ENCODE results near the gene OR2V2.

OR2V2 gene

DNA sequence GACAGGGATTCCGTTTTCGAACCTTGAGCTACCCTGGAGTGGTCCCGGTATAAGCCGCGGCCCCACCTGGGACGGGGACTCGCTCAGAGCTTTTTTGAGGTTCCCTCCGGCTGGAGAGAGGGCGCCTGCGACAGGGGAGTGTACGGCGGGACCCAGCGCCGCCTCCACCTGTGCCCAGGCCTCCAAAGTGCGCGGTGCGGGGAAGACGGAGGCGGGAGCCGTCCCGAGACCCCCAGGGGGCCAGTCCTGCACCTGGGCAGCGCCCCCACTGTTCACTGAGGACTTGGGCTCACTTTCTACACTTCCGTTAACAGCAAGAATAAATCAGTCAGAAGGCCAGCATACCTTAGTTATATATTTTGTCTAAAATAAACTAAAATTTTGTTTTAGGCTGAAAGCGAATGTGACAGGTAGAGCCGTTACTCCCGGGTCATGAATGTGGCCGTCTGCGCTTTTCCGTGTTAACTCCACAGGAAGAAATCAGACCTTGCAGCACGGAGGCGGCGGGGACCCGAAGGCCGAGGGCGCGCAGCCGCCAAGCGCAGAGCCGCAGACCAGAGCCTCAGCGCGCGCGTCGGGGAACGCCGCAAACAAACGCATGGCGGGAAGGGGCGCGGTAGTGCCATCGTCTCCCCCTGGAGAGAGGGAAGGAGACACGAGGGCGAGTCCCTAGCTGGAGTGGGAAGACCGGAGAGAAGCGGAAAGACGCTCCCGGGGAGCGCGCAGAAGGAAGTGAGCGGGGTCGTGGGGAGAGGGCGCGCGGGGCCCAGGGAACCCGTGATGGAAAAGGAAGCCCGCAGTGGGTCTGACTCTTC, 43.5 kb downstream of the OR2V2 start:
- DNase-seq (ENCODE audit: low read depth), result no peak

DNA sequence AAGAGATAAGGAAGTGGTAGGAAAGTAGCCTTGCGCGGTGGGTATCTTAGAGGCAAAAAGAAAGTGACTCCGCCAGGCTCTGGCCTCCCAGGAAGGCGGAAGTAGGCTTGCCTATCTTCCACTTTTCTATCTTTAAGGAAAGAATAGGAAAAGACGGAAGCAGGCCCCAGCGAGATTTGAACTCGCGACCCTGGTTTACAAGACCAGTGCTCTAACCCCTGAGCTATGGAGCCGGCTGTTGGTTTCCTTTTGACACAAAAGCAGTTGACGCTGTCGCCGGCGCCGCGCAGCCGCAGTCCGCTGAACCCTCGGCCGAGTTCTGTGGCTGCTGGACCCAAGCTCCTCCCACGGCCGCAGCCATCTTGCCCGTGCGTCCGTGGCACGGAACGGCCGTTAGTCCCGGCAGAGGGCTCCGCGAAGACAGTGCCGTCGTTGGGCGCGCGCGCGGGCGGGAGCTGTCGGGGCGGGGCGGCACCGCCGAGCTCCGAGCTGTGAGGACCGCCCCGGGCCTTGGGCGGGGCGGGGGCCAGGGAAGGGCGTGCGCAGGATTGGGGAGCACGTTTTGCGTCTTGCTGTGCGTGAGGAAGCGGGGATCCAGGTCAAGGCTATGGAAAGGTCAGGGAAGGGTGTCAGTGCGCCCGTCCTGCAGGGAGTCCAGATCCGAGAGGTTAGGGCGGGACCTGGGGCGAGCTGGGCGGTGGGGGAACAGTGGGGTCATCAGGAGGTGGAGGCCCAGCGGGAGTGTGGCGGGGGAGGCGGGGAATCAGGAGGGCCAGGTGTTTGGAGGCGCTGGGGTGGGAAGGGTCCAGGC, 44.3 kb downstream of the OR2V2 start:
- peak; percentile 72 for DNase-seq (ENCODE audit: low read depth)

DNA sequence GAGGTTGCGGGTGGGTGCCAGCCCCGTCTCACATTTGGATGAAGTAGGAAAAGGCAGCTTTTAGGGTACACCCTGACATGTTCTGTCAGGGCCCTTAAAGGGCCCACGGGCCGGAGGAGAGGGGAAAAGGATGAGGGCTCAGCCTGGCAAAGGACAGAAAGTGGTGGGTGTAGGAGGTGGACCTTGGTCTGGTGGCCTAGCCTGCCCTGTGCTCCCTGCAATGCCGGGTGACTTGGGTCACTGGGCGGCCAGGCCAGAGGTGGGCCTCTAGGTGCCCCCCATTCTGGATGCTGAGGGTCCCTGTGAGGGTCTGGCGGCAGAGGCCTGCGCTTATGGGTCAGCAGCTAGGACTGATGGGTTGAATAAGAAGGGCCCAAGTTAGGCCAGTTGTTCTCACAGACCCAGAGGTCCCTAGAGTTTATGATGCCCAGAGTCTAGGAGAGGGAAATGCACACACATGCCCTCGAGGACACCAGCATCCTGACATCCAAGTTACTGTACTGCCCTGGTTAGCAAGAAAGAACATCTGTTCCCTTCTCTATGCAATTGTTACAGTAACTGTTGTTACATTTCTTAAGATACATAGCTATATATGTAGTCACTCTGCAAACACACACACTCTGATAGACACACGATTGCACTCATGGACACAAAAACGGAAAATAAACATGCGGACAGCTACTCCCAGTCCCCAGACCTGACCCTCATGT, 45.1 kb downstream of the OR2V2 start:
- no peak for DNase-seq (ENCODE audit: low read depth)

DNA sequence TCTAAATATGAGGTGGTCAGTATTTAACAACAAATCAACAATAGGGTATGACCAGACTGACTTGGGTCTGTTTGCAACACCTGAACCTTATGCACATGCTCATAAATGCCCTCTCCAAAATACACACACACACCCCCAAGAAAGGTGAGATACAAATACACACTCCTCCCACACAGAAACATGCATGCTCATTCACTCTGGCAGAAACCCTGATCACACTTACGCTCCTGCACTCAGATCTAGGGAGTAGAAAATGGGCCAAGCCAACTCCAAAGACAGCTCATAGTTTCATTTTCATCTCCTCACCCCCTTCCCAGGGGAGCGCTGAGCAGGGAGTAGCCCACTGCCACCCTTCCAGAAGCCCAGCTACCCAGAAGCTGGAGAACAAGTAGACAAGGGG, 46.3 kb downstream of the OR2V2 start:
- DNase-seq (ENCODE audit: low read depth), result no peak

DNA sequence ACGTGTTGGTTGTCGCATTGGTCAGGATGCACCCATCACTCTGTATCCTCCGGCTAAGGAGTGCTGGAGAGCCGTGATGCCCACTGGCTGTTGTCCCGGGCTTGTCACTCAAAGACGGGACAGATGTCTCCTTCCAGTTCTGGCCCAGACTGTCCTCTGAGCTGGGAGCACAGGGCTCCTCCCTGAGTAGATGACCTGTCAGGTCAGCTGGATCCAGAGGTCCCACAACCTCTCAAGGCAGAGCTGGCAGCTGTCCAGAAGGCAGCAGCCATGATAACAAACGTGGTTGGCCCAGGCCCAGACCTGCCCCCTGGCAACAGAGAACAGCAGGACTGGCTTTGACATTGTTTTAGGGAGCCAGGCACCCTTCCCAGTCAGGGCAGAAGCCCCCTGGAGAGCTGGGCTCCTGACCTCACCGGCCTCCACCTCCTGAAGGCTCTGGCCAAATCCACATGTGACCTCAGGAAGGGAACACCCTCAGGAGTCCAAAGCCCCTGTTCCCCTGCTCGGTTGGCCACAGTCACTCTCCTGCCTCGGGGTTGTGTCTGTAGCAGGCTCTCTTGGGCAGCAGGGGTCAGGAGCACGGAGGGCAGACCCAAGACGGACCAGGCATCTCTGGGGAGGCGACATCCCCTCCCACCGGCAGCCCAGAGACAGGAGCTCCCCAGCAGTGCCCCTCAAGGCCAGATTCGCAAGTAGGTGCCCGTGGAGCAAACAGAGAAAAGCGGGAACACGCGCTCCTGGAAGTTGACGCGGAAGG, 47.3 kb downstream of the OR2V2 start:
- DNase-seq (ENCODE audit: low read depth), result no peak

DNA sequence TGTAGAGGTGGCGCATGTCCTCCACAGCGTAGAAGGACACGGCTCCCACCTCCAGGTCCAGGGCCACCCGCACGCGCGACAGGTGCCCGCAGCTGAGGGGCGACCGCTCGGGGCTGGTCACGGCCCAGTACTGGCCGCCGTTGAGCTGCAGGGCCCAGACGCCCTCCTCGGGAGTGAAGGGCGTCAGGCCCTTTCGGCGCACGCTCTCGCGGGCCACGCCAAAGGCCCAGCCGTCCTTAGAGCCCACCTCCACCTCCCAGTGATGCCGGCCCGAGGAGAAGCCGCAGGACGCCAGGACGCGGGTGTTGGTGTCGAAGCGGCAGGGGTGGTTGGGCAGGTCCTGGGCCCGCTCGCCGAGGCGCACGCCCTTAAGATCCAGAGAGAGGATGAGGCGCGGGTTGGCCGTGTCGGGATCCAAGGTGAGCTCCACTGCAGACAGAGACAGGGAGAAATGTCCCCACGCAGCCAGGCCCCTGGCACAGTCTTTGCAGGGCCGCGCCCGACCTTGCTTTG, 47.9 kb downstream of the OR2V2 start:
- no peak for DNase-seq (ENCODE audit: low read depth)

DNA sequence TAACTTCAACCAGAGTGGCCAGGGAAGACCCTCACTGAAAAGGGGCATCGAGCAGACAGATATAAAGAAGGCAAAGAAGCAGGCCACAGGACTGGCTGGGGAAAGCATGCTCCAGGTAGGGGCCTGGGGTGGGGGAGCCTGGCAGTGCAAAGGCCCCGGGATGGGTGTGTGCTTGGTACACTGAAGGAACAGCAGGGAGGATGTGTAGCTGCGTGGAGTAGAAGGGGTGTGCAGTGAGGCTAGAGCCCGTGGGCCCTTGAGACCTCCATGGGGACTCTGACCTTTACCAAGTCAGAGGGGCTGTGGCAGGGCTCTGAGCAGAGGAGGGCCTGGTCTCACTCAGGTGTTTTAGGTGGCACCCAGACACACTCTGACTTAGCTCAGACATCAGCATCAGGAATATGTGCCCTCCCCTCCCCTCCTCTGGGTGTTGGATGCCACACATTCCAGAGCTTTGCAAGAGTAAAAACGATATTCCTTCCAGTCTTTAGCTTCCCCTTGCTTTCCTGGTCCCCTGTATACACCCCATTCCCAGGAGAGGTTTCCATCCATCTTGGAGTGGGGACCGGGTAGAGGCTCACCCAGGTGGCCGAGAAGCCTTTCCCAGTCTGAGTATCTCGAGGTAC, 50.1 kb downstream of the OR2V2 start:
- DNase-seq (ENCODE audit: low read depth), result no peak

DNA sequence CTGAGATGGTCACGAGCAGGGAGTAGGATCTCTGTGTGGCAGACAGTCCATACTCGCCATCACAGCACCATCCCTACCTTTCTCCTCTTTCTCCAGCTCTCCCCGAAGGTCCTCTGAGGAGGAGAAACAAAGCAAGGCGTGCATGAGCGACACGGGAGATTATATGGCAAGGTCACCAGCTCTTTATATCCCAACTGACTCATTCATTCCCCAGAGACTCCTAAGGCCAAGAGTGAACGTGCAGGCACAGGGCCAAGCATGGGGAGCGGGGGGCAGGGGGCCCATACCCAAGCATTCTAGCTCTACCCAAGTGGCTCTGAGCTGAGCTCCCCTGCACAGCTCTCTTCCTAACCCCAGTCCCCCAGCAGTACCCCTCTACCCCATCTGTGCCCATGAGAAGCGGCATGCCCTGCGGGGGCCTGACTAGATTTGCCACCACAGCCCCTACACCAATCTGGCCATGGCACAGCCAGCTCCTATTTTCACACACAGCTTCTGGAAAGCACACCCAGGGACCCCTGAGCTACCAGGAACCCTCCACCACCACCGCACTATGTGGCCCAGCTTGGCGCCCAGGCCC, 50.8 kb downstream of the OR2V2 start:
- DNase-seq (ENCODE audit: low read depth), result no peak

DNA sequence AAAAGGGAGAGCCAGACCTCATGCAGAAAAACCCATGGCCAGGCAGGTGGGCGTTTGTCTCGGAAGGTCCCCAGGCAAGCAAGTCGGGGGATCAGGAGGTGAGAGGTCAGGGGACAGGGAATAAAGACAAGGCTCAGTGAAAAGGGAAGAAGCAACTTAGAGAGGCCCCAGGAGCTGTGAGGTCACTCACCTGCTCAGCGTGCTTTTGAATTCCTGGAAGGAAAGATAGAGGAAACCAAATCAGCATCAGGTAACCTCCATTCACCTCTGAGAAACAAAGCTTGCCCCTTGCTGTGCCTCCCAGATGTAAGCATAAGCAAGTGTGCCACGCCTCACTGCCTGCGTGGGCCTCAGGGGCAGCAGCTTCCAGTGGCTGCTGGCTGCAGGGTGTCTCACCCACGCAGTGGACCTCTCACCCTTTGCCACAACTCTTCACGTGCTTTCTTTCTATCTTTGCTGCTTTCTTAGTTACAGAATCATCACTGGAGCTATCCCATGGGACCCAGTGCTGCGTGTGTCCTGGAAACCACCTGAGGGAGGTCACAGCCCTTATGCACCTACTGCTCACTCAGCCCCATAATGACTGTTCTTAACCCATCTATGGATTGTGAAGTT, 51.6 kb downstream of the OR2V2 start:
- no peak for DNase-seq (ENCODE audit: low read depth)

DNA sequence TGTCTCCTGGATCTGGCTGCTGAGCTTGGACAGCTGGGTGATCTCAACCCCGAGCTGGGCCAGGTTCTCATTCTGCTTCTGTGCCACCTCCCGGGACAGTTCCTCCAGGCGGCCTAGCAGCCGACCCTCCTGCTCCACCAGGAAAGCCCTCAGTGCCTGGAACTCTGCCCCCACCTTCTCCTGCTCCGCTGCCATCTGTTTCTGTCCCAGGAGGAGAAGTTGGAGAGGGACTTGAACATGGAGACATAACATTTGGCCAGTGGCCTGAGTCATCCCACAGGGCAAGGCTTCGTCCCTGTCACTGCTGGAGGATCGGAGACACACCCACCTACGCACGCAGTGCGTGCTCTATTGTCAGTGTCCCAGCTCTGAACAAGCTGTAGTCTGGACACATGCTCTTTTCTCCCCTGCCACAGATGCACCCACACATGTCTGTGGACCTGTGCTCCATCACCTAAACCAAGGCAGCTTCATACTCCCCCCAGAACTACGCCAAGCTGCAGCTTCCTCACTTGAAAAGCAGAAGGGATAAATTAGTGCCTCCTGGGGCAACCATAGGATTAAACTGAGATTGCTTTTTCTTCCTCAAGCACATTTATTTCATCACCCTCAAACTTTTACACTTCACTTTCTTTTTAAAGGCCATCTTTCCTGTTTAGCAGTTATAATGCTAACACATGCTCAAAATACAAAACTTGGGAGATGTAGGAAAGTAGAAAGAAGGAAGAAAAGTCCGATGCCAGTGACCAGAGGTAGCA, 52.7 kb downstream of the OR2V2 start:
- no peak for DNase-seq (ENCODE audit: low read depth)

DNA sequence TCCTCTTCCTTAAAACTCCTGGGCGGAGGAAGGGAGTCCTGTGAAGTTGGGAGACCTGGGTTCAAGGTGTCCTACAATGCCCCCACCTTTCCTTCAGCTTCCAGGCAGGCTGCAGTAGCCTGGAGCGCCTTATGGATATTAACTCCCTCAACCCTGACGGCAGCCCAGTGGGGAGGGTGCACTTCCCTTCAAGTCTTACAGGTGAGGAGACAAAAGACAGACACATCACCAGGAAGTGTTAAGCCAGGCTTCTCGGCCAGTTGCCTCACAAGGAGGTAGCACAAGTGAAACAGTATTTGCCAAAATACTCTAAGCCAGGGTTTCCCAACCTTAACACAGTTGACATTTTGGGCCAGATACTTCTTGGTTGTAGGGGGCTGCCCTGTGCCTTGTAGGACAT, 53.4 kb downstream of the OR2V2 start:
- DNase-seq (ENCODE audit: low read depth), result no peak

DNA sequence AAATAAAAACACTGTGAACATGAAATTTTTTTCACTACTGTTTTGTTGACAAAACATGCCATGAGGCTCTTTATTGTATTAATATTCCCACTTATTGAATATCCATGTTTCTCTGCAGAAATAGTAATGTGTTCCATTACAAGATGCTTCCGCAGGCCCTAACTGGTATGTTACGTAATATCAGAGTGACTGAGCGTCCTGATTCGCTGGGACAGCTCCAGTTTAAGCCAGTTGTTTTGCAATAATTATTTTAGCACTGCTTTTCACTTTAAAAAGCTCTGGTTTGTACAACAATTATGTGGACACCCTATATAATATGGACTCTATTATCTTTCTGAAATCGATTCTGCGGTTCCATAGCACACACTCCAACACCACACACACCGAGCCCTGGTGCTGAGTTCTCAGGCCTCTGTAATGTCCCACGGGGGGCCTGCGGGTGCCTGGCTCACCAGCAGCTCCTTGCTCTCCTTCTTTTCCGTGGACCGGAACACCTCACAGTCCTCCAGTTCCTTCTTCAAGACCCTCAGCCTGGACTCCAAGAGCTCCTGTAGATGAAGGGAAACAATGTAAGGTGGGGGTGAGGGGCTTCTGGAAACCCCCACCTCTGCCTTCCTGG, 55.8 kb downstream of the OR2V2 start:
- DNase-seq (ENCODE audit: low read depth), result no peak

DNA sequence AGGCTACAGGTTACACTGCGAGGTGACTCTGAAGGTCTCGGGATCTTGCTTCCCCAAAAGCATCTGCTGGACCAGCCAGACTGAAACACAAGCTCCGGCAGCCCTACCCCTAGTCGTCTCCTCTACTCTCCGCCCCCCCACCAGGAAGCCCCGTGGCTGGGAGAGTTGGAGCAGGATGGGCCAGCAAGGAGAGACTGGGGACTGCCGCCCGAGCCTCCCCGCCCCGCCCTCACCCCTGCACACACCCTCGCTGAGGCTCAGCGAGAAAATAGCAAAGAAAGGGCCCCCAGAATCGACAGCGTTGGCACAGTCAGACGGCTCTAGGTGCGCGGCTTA, 56.4 kb downstream of the OR2V2 start:
- no peak for DNase-seq (ENCODE audit: low read depth)

DNA sequence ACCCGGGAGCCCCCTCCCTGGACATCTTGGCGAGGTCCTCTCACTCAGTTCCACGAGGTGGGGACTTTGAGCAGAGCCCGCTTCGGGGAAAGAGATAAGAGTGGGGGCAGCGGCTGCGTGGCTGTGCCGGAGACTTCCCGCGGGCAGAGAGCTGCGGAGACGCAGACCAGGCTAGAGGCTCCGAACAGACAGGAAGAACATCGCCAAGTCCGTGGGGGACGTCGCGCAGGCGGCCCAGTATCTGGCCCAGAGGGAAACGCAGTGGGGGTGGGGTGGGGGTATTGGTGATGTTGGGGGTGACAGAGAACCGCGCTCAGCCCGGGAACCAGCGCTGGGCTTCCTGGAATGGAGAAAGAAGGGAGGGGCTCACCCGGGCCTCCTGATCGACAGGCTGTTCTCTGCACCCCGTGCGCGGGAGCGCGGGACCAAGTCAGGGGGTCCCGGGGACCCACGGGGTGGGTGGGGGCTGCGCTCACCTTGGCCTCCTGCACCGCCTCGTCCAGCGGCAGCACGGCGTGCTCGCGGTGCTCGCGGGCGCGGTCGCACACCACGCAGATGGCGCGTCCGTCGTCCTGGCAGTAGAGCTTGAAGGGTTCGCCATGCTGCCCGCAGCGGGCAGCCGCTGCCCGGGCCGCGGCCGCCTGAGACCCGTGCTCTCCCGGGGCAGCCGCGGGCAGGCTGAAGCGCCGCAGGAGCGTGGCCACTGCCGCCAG, 56.9 kb downstream of the OR2V2 start:
- no peak for DNase-seq (ENCODE audit: low read depth)

DNA sequence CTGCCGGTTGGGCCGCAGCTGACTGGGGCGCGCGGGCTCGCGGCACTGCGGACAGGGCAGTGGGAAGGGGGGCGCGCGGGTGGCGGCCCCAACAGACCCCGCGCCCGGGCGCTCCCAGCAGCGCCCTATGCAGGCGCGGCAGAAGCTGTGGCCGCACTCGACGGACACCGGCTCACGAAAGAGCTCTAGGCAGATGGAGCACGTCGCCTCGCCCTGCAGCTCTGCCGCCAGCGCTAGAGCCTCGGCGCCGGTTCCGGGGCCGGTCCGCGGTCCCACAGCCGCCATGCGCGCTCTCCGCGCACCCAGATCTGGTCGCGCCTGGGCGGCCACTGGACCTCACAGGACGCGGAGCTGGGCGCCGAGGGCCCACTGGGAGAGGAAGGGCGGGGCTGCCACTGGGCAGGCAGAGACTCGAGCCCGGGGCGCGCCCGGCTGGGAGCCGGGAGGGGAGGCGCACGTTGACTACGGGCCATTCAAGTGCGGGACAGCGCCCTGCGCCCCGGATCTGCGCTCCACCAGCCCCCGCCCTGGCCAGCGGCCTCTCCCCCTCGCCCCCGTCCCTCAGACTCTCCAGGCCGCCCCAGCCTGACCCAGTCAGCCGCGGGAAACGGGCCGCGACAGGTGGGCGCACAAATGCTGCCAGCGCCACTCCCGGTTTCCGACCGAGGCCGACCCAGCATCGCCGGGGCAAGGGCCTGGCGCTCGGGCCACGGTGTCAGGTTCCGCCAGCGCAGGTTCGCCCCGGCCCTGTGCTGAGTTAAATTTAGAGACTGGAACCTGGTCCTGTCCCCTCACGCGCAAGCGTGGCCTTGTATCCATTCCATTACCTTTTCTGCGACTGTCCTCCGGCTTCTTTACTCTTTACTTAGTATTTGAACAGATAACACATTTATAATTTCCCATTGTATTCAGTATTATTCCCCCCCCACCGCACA, 57.7 kb downstream of the OR2V2 start, which contains the start of gene TRIM7:
Gene TRIM7 (minus strand): TSS at position 371 of the 935 bp plus-strand sequence. CDS start 86 bp downstream, at position 285.
- no peak for DNase-seq (ENCODE audit: low read depth)

DNA sequence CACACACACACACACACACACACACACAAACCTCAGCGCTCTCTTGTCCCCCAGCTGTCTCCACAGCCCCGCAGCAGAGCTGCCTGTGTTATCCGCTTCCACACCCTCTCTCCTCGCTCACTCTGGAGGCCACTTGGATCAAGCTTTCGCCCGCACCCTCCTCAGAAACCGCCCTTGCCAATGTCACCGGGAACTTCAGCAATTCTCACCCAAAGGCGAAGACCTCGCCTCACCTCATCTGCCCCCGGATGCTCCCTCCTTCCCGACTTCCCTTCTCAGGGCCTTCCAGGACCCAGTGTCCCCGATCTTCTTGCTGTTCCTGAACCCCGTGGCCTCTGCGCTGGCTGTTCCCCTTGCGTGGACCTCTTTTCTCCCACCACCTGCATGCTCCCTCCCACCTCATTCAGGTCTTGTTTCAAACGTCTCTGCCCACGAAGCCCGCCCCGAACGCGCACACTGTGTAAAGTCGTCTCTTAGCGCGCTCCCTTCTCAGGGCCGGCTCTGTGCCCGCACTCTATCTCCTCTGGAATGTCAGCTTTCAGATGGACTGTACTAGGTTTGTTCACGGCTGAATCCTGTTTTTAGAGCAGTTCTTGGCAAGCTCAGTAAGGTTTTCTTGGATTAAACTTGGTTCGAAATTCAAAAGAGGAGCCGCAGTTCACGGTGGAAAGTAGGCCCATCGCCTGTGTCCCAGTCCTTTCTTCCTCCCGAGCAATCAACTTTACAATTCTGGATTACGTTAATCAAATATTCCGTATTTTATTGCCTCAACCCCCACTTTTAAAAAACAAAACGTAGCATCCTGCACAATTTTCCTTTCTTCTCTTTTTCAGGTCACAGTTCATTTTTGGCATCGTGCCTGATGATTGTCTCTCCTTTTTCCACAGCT, 58.6 kb downstream of the OR2V2 start:
- DNase-seq (ENCODE audit: low read depth), result no peak

Measured in HS-27A (cell line).